HG03175 (cell line): ENCODE results near the gene RPL10.

Experiments
- ATAC-seq: cut with Tn5 transposase; IDR thresholded peaks from one replicate; pipeline ENCODE4 v1.9.1; 2021; ENCODE audit warnings: mild to moderate bottlenecking, moderate library complexity; ENCODE audit not compliant: unreplicated experiment

Gene RPL10

DNA sequence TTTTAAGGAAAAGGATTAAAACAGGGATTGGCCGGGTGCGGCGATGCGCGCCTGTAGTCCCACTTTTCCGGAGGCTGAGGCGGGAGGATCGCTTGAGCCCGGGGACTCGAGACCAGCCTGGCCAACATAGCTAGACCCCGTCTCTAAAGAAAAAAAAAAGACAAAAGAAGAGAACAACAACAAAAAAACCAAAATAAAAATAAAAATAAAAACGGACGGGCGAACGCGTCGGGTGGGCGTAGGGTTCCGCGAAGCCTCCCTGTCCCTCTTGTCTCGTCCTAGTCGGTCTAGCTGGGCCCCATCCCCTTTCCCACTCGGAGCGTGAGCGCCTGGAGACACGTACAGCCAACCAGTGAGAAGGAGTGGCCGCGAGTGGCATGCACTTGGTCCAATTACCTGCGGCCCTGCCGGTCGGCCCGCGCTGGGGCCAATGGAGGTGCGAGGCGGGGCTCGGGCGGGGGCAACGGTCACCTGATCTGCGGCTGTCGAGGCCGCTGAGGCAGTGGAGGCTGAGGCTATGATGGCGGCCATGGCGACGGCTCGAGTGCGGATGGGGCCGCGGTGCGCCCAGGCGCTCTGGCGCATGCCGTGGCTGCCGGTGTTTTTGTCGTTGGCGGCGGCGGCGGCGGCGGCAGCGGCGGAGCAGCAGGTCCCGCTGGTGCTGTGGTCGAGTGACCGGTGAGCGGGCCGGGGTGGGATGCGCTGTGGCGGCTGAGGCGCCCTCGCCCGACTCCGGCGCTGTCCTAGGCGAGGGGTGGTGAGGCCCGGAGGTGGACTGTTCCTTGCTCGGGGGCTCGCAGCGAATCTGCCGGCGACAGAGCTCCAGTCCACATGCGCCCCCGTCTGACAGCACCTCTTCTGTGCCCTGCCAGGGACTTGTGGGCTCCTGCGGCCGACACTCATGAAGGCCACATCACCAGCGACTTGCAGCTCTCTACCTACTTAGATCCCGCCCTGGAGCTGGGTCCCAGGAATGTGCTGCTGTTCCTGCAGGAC lies 30.3 kb downstream of the RPL10 start, which contains the start of gene ATP6AP1:
Gene ATP6AP1 (plus strand): TSS at position 502 of the 996 bp plus-strand sequence. CDS start 16 bp downstream, at position 518.
- peak; percentile 98 for ATAC-seq

DNA sequence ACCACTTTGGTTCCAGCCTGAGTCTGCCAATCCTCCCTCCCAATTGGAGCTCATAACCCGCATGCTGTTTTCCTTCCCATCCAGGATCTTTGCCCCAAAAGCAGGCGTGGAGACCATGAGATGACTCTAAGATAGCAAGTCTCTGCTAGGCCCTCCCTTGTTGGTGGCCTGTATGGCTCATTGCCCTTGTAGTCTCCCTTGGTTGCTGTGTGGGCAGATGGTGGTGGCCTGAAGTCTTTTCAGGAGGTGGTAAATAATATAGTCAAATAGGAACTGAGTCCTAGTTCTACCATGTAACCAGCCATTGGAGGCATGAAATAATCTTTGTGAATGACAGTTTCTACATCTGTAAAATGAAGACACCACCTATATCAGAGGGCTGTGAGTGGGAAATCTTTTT lies 31.5 kb downstream of the RPL10 start:
- ATAC-seq = no peak

DNA sequence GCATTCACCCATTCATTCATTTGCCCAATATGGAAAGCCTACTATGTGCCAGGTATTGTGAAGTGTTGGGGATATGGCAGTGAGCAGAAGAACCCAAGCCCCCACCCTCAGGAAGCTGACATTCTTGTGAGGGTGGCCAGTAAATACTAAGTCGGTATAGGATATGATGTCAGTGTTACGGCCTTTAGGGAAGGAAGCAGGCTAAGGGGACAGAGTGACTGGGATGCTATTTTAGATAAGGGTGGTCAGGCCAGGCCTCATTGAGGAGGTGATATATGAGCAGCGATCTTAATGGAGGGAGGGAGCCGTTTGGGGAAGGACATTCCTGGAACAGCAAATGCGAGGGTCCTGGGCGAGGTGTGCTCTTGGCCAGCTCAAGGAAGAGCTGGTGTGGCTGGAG lies 32.3 kb downstream of the RPL10 start:
- no peak for ATAC-seq

DNA sequence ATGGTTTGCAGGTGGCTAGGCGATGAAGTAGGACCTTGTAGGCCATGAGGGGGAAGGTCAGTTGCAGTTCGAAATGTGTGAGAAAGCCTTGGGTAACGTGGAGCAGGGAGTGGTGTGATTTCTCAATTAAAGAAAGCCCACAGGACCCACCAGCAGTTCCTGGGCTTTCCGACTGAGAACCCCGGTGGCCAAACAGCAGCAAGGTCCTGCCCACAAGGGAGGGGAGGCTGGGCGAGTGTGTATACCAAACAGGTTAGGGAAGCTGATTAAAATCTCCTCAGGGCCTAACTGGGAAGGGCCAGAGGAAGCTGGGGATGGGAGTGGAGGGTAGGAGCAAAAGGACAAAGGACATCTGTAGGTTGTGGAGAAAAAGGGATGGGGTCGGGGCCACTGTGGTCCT lies 32.7 kb downstream of the RPL10 start:
- ATAC-seq = no peak

DNA sequence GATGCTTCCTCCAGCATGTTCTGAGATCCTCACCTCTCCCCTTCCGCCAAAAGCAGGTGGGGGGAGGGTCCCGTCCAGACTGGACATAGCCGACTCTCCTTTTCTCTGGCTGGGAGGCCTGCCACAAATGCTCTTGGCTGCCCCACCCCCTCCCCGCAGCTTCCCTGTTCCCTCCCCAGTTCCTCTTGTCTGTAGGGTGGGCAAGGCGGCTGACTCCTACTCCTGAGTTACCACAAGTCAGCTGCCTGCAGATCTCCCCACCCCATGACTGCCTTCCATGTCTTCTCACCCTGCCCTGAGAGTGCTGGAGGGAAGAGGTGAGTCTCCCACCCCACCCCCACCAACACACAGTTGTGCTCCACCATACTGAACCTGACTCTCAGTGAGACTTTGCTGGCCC lies 33.2 kb downstream of the RPL10 start:
- no peak for ATAC-seq

DNA sequence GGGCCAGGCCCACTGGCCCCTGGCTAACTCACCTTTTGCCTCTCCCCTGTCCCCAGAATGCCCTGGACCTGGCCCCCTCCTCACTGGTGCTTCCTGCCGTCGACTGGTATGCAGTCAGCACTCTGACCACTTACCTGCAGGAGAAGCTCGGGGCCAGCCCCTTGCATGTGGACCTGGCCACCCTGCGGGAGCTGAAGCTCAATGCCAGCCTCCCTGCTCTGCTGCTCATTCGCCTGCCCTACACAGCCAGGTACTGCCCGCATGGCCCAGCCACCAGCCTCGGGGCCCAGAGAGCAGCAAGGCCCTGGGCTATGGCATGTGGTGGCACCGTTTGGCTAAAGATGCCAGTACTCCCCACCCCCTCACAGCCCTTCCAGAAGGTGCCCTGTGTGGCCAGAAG lies 34.0 kb downstream of the RPL10 start:
- no peak for ATAC-seq

DNA sequence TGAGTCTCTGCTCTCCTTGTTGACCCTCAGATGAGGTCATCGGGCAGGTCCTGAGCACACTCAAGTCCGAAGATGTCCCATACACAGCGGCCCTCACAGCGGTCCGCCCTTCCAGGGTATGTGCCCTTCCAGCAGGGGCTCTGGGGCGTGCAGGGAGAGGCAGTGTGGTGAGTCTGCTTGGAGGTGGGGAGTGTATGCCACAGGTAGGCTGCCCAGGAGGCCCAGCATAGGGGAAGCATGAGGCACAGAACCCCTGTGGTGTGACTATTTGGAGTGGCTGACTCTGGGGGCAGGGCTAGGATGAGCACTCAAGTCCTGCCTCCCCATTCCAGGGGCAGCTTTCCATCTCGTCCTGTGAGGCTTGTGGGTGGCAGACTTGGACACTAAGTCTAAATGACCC lies 35.4 kb downstream of the RPL10 start:
- ATAC-seq = no peak

DNA sequence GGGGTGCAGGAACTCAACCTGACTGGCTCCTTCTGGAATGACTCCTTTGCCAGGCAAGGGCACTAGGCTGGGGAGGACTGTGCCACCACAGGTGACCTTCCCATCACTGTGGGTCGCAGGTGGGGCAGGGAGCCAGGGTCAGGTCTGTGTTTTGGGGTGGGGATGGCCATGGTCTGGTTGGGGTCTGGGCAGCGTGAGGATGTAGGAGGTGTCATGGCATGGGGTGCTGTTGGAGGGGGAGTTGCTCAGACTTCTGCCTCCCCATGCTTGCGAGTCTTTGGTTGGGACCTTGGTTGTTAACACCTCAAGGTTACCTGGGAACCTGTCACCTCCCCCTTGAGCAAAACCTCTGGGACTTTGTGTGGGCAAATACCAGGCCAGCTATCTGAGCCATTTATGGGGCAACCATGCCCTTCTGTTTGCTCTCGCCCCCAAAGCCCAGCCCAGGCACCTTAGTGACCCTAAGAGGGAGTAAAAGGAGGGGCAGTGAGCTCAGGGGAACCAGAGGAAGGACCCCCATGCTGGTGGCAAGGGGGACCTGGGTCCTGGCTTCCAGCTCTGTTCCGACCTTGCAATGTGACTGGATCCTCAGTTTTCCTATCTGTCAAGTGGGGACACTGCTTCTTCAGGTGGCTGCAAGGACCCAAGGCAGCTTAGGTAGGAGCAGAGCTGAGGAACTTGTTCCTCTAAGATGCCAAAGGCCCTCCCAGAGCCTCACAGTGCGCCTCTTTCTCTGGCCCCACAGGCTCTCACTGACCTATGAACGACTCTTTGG lies 36.4 kb downstream of the RPL10 start:
- ATAC-seq = no peak

DNA sequence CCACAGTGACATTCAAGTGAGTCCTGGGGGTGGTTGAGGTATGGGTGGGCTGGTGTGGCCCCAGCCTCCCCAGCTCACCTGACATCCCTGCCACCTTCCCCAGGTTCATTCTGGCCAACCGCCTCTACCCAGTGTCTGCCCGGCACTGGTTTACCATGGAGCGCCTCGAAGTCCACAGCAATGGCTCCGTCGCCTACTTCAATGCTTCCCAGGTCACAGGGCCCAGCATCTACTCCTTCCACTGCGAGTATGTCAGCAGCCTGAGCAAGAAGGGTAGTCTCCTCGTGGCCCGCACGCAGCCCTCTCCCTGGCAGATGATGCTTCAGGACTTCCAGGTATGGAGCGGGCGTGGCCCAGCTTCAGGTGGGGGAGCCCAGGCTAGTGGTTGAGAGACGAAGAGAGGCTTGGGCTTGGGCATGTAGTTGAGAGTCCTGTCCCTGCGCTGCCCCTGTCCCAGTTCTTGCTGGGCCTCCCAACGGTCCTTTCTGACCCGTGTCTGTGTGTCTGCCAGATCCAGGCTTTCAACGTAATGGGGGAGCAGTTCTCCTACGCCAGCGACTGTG lies 37.1 kb downstream of the RPL10 start:
- ATAC-seq = no peak

DNA sequence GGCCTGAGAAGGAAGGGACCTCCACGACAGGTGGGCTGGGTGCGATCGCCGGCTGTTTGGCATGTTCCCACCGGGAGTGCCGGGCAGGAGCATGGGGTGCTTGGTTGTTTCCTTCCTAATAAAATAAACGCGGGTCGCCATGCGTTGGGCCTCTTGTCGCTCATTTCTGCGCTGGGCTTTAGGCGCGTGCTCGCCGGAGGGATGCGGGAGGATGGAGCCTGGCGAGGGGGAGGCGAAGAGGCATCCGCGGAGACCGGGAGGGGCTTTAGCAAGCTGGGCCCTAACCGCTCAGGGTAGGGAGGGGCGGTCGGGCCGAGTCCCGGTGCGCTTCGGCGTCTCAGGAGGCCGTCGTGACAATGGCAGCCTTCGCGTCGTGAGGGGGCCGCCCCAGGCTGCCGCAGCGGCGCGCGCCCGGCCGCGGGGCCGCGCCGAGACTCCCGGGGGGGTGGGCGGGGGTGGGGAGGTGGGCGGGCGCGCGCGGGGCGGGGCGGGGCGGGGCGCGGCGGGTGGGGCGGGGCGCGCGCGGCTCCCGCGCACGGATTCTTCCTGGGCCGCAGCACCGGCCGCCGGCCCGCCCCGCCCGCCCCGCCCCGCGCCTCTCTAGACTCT lies 38.3 kb downstream of the RPL10 start:
- ATAC-seq = peak; percentile 44

DNA sequence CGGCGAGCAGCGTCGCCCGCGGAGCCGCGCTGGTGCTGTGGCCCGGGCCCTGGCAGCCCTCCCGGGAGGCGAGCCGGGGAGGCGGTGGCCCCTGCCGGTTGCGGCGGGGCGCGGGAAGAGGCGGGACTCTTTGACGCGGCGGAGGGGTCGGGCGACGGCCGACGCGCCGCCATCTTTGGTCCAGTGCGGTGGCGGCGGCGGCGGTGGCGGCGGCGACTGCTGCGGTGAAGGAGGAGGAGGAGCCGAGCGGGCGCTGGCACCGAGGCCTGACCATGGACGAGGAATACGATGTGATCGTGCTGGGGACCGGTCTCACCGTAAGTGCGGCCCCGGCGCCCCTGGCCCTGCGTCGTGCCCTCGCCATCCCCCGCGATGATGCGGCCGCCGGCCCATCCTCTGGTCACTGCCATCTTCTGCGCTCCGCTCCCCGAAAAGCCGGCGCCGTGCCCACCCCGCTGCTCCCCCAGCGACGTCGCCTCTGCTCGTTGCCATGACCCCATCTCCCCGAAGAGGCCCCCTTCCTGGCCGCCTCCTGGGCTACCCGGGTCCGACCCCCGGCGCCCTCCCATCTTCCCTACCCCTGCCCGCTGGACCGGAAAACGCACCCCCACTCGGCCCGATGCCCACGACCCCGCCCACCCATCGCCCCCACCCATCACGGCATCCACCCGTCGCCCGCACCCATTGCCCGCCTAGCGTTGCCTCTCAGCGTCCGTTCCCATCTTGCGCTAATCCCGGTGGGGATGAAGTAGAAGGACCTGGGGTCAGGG lies 39.0 kb downstream of the RPL10 start, which contains the start of gene GDI1:
Gene GDI1 (plus strand): TSS at position 172 of the 770 bp plus-strand sequence. CDS start 101 bp downstream, at position 273.
- ATAC-seq = peak; percentile 44

DNA sequence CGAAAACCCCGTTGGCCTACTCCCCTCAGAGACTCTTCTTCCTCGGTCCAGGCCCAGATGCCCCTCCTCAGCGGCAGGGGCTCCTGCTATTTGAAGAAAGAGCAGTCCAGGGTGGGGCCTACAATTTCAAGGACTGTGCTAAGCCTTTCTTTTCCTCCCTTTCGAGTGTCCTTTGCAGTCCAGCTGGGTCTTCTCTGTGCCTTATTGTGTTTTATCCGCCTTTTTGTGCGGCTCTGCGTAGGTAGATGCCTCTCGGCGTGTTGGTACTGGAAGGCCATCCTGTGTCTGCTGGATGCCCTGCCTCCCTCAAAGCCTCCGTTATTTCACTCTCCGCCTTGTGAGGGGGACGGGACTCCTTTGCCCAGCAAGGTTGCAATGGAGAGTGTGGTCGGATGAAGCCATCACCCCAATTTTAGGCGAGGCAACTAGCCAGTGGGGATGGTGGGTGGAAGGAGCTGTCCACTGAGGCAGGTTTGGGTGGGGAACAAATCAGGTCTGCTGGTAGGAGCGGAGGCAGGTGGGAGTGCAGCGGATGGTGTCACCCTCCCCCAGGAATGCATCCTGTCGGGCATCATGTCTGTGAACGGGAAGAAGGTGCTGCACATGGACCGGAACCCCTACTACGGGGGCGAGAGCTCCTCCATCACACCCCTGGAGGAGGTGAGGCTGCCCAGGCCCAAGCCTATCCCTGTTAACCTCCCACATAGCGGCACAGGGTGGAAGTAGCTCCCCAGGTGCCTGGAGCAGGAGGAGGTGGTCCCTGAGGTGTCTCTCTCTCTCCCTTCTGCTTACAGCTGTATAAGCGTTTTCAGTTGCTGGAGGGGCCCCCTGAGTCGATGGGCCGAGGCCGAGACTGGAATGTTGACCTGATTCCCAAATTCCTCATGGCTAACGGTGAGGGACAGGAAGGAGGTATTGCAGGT lies 40.1 kb downstream of the RPL10 start:
- ATAC-seq = no peak

DNA sequence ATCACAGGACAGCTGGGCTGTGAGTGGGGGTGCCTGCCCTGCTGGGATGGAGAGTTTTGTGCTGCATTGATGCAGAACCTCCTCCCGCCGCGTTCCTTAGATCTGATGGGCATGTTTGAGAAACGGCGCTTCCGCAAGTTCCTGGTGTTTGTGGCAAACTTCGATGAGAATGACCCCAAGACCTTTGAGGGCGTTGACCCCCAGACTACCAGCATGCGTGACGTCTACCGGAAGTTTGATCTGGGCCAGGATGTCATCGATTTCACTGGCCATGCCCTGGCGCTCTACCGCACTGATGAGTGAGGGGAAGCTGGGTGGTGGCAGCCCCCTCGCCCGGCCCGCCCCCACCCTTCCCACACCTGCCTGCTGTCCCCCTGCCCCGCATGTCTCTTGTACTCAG lies 41.7 kb downstream of the RPL10 start:
- ATAC-seq = no peak

DNA sequence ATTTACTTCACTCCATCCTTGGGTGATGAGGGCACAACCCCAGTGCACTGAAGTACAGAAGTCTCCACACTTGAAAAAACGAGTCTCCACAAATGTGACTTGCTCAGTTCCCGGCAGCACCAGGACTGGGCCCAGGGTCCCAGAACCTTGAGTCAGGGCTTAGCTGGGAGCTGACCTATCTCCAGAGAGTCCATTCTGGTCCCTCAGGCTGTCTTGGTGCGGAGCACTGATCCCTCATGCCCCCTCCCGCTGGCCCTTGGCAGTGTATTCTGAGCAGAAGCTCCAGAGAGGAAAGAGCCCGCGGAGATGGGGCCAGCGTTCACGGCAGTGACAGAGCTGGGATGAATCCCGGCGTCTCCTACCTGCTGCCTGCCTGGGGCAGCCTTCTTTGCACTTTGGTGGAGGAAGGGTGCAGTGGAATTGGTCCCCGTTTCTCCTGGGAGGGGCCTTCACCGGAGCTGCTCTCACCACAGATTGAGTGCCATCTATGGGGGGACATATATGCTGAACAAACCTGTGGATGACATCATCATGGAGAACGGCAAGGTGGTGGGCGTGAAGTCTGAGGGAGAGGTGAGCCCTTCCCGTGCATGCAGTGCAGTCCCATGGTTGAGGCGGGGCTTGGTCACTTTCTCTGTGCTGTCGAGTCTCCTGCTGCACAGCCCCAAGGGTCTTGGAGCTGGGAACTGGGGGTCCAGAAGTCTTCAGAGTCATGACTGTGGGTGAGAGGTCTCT lies 42.6 kb downstream of the RPL10 start:
- ATAC-seq = no peak

DNA sequence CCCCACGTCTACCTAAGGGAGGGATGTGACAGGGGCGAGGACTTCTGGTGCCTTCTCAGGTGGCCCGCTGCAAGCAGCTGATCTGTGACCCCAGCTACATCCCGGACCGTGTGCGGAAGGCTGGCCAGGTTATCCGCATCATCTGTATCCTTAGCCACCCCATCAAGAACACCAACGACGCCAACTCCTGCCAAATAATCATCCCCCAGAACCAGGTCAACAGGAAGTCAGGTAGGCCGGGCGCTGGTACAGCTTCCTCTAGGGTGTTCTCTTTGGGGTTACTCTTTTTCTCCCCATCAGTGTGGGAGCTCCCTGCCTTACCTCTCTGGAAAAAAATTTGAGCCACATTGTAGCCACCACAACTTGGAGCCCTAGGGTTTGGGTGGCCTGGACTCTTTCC lies 43.4 kb downstream of the RPL10 start:
- ATAC-seq = no peak

DNA sequence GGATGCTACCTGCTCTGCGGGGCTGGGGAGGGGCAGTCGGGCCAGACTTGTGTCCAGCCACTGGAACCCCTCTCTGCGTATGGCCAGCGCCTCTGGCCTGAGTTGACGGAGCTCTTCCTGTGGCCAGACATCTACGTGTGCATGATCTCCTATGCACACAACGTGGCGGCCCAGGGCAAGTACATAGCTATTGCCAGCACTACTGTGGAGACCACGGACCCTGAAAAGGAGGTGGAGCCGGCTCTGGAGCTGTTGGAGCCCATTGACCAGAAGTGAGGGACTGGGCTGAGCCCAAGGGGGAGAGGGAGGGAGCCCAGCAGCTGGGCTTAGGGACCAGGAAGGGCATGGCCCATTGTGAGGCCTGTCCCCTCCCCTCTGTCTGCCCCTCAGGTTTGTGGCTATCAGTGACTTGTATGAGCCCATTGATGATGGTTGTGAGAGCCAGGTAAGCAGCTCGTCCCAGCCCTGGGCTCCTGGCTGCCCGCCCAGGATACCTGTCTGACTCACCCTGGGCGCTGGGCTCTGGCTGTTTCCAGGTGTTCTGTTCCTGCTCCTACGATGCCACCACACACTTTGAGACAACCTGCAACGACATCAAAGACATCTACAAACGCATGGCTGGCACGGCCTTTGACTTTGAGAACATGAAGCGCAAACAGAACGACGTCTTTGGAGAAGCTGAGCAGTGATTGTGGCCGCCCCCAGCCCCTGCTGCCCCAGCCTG lies 44.0 kb downstream of the RPL10 start:
- ATAC-seq = no peak

DNA sequence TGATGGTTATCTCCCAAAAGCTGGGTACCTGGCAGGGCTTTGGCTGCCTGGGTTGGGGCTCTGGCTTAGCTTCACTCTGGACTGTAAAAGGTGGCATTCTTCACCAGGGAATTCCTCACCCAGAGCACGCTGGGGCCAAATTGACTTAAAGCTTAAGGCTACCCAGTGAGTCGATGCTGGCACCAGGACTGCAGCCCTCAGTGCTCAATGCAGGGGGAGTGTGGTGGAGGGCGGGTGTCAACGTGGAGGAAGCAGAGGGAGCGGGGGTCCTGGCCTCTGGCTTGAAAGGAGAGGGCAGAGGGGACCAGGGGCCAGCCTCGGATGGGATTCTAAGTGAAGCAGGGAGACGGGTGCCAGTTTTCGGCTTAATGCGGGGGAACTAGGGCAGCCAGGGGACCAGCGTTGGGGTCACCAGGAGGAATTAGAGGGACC lies 45.3 kb downstream of the RPL10 start:
- no peak for ATAC-seq
